PFSK-1 (cell line): Measurements from ENCODE around the gene HELZ.

Experiments
- FOXP2 ChIP-seq: optimal IDR thresholded peaks from 2 replicates; pipeline ENCODE3; 2011; ENCODE audit warnings: borderline replicate concordance, control low read depth, inconsistent platforms; ENCODE audit not compliant: insufficient read depth; ENCODE audit errors: extremely low read length, extremely low read depth
- POLR2AphosphoS5 ChIP-seq: IDR thresholded peaks from 2 replicates; pipeline ENCODE4 v1.6.1; 2012; ENCODE audit warnings: low read depth, mild to moderate bottlenecking, control low read depth, low read length, moderate library complexity
- REST ChIP-seq, 2 experiments: IDR thresholded peaks; 2 replicates each; pipeline versions ENCODE4 v1.6.1 to v1.8.0; 2011 to 2012; ENCODE audit warnings: low read depth in 2 of 2, low read length in 2 of 2, control low read depth in 1 of 2, inconsistent platforms in 1 of 2, mild to moderate bottlenecking in 1 of 2, moderate library complexity in 1 of 2; ENCODE audit not compliant: insufficient read depth in 1 of 2
- SIN3A ChIP-seq: IDR thresholded peaks from 2 replicates; pipeline ENCODE4 v1.6.1; 2012; ENCODE audit warnings: mild to moderate bottlenecking, low read length, moderate library complexity, borderline replicate concordance; ENCODE audit not compliant: insufficient read depth
- TAF1 ChIP-seq: IDR thresholded peaks from 2 replicates; pipeline ENCODE4 v1.6.1; 2012; ENCODE audit warnings: low read length, control low read depth, borderline replicate concordance; ENCODE audit not compliant: insufficient read depth

HELZ gene

GRCh38 chr17:67281053-67281452 is 36.1 kb upstream of the HELZ start:
- TF ChIP-seq FOXP2 (no peak), SIN3A (no peak), TAF1 (no peak), REST (IDR thresholded peaks at IDR 0.05; ENCODE audit: insufficient read depth in 1 of 2, low read depth in 2 of 2, low read length in 2 of 2) (no peak), POLR2AphosphoS5 (no peak)

GRCh38 chr17:67280279-67280678 is 35.3 kb upstream of the HELZ start:
- TF ChIP-seq REST (IDR thresholded peaks at IDR 0.05; ENCODE audit: insufficient read depth in 1 of 2, low read depth in 2 of 2, low read length in 2 of 2) (no peak), FOXP2 (no peak), SIN3A (no peak), POLR2AphosphoS5 (no peak), TAF1 (no peak)

- TF ChIP-seq FOXP2 (no peak), SIN3A (no peak), TAF1 (no peak), REST (IDR thresholded peaks at IDR 0.05; ENCODE audit: insufficient read depth in 1 of 2, low read depth in 2 of 2, low read length in 2 of 2) (no peak), POLR2AphosphoS5 (no peak)
Observed at GRCh38 chr17:67279115-67279514, 34.1 kb upstream of the HELZ start.

- TF ChIP-seq TAF1, result no peak
- TF ChIP-seq SIN3A, result no peak
- no peak for TF ChIP-seq FOXP2
- no peak for TF ChIP-seq POLR2AphosphoS5
Observed at GRCh38 chr17:67278363-67278762, 33.4 kb upstream of the HELZ start.

GRCh38 chr17:67276075-67276474 is 31.1 kb upstream of the HELZ start:
- TF ChIP-seq SIN3A (no peak), POLR2AphosphoS5 (no peak), REST (IDR thresholded peaks at IDR 0.05; ENCODE audit: insufficient read depth in 1 of 2, low read depth in 2 of 2, low read length in 2 of 2) (no peak), FOXP2 (no peak), TAF1 (no peak)
